Measurements from ENCODE around the gene SMIM23.

DNA sequence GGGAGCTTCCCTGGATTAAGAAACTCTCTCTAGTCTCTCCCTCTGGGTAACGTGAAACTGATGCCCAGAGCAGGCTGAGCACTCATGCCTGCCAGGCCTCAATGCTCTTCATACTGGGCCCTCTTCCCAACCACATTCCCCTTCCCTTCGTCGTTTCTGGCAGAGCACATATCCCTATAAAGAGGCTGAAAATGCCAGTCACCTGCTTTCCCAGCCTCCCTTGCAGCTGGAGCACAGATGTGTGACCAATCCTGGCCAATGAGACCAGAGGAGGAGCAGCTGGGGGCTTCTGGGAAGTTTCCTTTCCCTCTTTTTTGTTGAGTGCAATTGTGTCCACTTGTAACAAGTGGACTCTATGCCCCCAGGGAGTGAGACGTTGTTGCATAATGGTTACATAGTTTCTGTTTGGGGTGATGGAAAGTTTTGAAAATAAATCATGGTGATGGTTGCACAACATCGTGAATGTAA lies 30.2 kb upstream of the SMIM23 start:
- TF ChIP-seq, protein P1, sequence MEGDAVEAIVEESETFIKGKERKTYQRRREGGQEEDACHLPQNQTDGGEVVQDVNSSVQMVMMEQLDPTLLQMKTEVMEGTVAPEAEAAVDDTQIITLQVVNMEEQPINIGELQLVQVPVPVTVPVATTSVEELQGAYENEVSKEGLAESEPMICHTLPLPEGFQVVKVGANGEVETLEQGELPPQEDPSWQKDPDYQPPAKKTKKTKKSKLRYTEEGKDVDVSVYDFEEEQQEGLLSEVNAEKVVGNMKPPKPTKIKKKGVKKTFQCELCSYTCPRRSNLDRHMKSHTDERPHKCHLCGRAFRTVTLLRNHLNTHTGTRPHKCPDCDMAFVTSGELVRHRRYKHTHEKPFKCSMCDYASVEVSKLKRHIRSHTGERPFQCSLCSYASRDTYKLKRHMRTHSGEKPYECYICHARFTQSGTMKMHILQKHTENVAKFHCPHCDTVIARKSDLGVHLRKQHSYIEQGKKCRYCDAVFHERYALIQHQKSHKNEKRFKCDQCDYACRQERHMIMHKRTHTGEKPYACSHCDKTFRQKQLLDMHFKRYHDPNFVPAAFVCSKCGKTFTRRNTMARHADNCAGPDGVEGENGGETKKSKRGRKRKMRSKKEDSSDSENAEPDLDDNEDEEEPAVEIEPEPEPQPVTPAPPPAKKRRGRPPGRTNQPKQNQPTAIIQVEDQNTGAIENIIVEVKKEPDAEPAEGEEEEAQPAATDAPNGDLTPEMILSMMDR (IDR thresholded peaks at IDR 0.05) = no peak
- TF ChIP-seq POLR2A (IDR thresholded peaks at IDR 0.05) = no peak
